H9 (cell line): ENCODE measurements around the gene F10. TPM values are rescaled to one million over a fixed set of nuclear protein-coding genes. Genes with fewer than 3 reads are reported as not detected.

ENCODE experiments used
- DNase-seq: peaks from one replicate; pipeline ENCODE4 v3.0.0-alpha.2; 2017
- H2AFZ ChIP-seq: one replicate; pipeline ENCODE4 v1.6.1; 2013; ENCODE audit warnings: mild to moderate bottlenecking, low read length, control low read depth, moderate library complexity
- H2AK5ac ChIP-seq: 2 replicates; pipeline ENCODE4 v1.6.1; 2013; ENCODE audit warnings: low read length, control low read depth, mixed read lengths; ENCODE audit not compliant: insufficient read length
- H2BK120ac ChIP-seq: one replicate; pipeline ENCODE4 v1.6.1; 2013; ENCODE audit warnings: low read depth, mild to moderate bottlenecking, low read length, control low read depth, inconsistent platforms; ENCODE audit not compliant: poor library complexity, severe bottlenecking
- H2BK12ac ChIP-seq: 2 replicates; pipeline ENCODE4 v1.6.1; 2013; ENCODE audit warnings: low read length, control low read depth, mixed read lengths, low read depth; ENCODE audit not compliant: insufficient read length
- H2BK15ac ChIP-seq: 2 replicates; pipeline ENCODE4 v1.6.1; 2013; ENCODE audit warnings: low read depth, low read length, control low read depth
- H2BK20ac ChIP-seq: one replicate; pipeline ENCODE4 v1.6.1; 2013; ENCODE audit warnings: low read depth, mild to moderate bottlenecking, low read length, control low read depth, inconsistent platforms; ENCODE audit not compliant: poor library complexity, severe bottlenecking
- H2BK5ac ChIP-seq: 2 replicates; pipeline ENCODE4 v1.6.1; 2013; ENCODE audit warnings: low read length, control low read depth, mixed read lengths; ENCODE audit not compliant: insufficient read length
- H3K14ac ChIP-seq: 2 replicates; pipeline ENCODE4 v1.6.1; 2013; ENCODE audit warnings: low read length, control low read depth; ENCODE audit not compliant: insufficient read depth
- H3K18ac ChIP-seq: 2 replicates; pipeline ENCODE4 v1.6.1; 2013; ENCODE audit warnings: low read depth, mild to moderate bottlenecking, mixed read lengths, low read length, control low read depth; ENCODE audit not compliant: insufficient read length
- H3K23ac ChIP-seq: 2 replicates; pipeline ENCODE4 v1.6.1; 2013; ENCODE audit warnings: low read length, control low read depth, mixed read lengths, low read depth; ENCODE audit not compliant: insufficient read length
- H3K23me2 ChIP-seq: 2 replicates; pipeline ENCODE4 v1.6.1; 2013; ENCODE audit warnings: low read depth, mild to moderate bottlenecking, mixed read lengths, low read length, control low read depth; ENCODE audit not compliant: insufficient read length, poor library complexity, severe bottlenecking
- H3K27ac ChIP-seq: 2 replicates; pipeline ENCODE4 v1.5.1; 2013; ENCODE audit warnings: low read length, control low read depth, mixed read lengths, low read depth; ENCODE audit not compliant: insufficient read length
- H3K27me3 ChIP-seq: 2 replicates; pipeline ENCODE4 v1.6.1; 2013; ENCODE audit warnings: low read length, control low read depth, inconsistent platforms; ENCODE audit not compliant: insufficient read depth
- H3K4ac ChIP-seq: 2 replicates; pipeline ENCODE4 v1.6.1; 2013; ENCODE audit warnings: low read depth, mild to moderate bottlenecking, control low read depth, inconsistent platforms, low read length, moderate library complexity
- H3K4me1 ChIP-seq: 2 replicates; pipeline ENCODE4 v1.6.1; 2013; ENCODE audit warnings: low read length, control low read depth, inconsistent platforms; ENCODE audit not compliant: insufficient read depth
- H3K4me2 ChIP-seq: 2 replicates; pipeline ENCODE4 v1.6.1; 2013; ENCODE audit warnings: low read length, control low read depth, mixed read lengths; ENCODE audit not compliant: insufficient read length, insufficient read depth
- H3K56ac ChIP-seq: 2 replicates; pipeline ENCODE4 v1.6.1; 2013; ENCODE audit warnings: low read depth, mild to moderate bottlenecking, mixed read lengths, low read length, control low read depth; ENCODE audit not compliant: insufficient read length
- H3K79me1 ChIP-seq: 2 replicates; pipeline ENCODE4 v1.6.1; 2013; ENCODE audit warnings: low read depth, mild to moderate bottlenecking, moderate library complexity, low read length, control low read depth, inconsistent platforms; ENCODE audit not compliant: insufficient read depth, poor library complexity, severe bottlenecking
- H3K79me2 ChIP-seq: 2 replicates; pipeline ENCODE4 v1.6.1; 2013; ENCODE audit warnings: low read length, control low read depth, inconsistent platforms; ENCODE audit not compliant: insufficient read depth
- H3K9ac ChIP-seq: 2 replicates; pipeline ENCODE4 v1.6.1; 2013; ENCODE audit warnings: low read length, control low read depth, mixed read lengths; ENCODE audit not compliant: insufficient read length; ENCODE audit errors: extremely low read depth
- H3K9me3 ChIP-seq: one replicate; pipeline ENCODE4 v1.6.1; 2013; ENCODE audit warnings: low read depth, low read length, inconsistent platforms; ENCODE audit not compliant: control insufficient read depth
- H3T11ph ChIP-seq: one replicate; pipeline ENCODE4 v1.6.1; 2013; ENCODE audit warnings: mild to moderate bottlenecking, low read length, control low read depth, inconsistent platforms
- H4K20me1 ChIP-seq: one replicate; pipeline ENCODE4 v1.6.1; 2013; ENCODE audit not compliant: control insufficient read depth, insufficient read length, insufficient read depth
- H4K5ac ChIP-seq: 2 replicates; pipeline ENCODE4 v1.6.1; 2013; ENCODE audit warnings: low read depth, mild to moderate bottlenecking, mixed read lengths, low read length, control low read depth; ENCODE audit not compliant: insufficient read length
- H4K8ac ChIP-seq: replicated peaks from 2 replicates; pipeline ENCODE4 v1.6.1; 2013; ENCODE audit warnings: low read length, control low read depth, mixed read lengths, low read depth; ENCODE audit not compliant: insufficient read length
- H4K91ac ChIP-seq: 2 replicates; pipeline ENCODE4 v1.6.1; 2013; ENCODE audit warnings: low read depth, mild to moderate bottlenecking, moderate library complexity, mixed read lengths, low read length, control low read depth; ENCODE audit not compliant: insufficient read length
- H3K27ac Mint-ChIP-seq, 3 experiments: 2 replicates in 2 of 3; 3 replicates in 1 of 3; pipeline ENCODE4 v1.8.0; 2020 to 2021; ENCODE audit warnings: mixed read lengths in 3 of 3, mild to moderate bottlenecking in 1 of 3, moderate library complexity in 1 of 3
- H3K27me3 Mint-ChIP-seq: 2 replicates; pipeline ENCODE4 v1.8.0; 2021; ENCODE audit warnings: low read depth, mild to moderate bottlenecking, moderate library complexity, mixed read lengths
- H3K36me3 Mint-ChIP-seq, 3 experiments: 2 replicates in 2 of 3; 3 replicates in 1 of 3; pipeline ENCODE4 v1.8.0; 2020 to 2021; ENCODE audit warnings: low read depth in 3 of 3, mixed read lengths in 3 of 3; ENCODE audit not compliant: insufficient read depth in 1 of 3
- H3K4me1 Mint-ChIP-seq, 2 experiments: 2 replicates each; pipeline ENCODE4 v1.8.0; 2020; ENCODE audit warnings: mixed read lengths in 2 of 2
- H3K4me3 Mint-ChIP-seq, 2 experiments: 2 replicates in 1 of 2; 3 replicates in 1 of 2; pipeline ENCODE4 v1.8.0; 2020 to 2021; ENCODE audit warnings: mild to moderate bottlenecking in 2 of 2, mixed read lengths in 2 of 2, moderate library complexity in 1 of 2
- H3K9me3 Mint-ChIP-seq, 2 experiments: 2 replicates in 1 of 2; 3 replicates in 1 of 2; pipeline ENCODE4 v1.8.0; 2020; ENCODE audit warnings: mild to moderate bottlenecking in 2 of 2, mixed read lengths in 2 of 2, moderate library complexity in 1 of 2
- WGBS: extraction: QIAGEN DNeasy Blood & Tissue Kit; methylation state at CpG from one replicate; pipeline ENCODE4 v1.1.7; 2013; ENCODE audit warnings: missing lambda C conversion rate, low lambda C conversion rate, mixed read lengths; ENCODE audit not compliant: insufficient read length; ENCODE audit errors: extremely low coverage; 5-methylcytosine and 5-hydroxymethylcytosine counted together
- total RNA-seq: library from RNA; stranded (reverse); gene quantifications from 2 replicates; pipeline ENCODE4 v1.2.1, GENCODE V29; 2021
- TF ChIP-seq, protein P1 (sequence below): fragments of 200-600 bp; sonication (generic); conservative IDR thresholded peaks from 3 replicates; pipeline ENCODE4 v1.8.0; 2021; ENCODE audit warnings: antibody characterized with exemption, mild to moderate bottlenecking

Gene F10
- total RNA-seq, 1 experiment from 2014 or later = 1.7 TPM

DNA sequence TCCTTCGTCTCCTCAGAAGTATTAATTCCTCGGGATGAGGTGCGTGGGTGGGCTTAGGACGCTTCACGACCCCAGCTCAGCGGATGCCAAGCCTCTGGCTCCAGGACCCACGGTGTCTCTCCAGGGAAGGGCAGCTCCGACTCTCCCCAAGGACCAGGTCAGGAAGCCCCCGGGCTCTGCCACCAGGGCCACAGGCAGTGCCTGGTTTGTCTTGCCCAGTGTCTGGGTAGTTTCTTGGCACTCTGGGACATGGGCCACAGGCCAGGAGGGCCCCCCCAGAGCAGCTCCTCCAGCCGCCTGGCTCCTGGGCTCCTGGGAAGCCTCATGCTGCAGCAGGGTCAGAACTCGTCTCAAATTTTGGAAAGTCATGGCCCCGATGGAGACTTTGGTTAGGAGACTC lies 38.4 kb downstream of the F10 start:
- Histone ChIP-seq H3K9ac (no peak overlapping the region), H2BK20ac (no peak overlapping the region), H3K27me3 (no peaks in the 10 kb centered on the region), H3T11ph (no peak overlapping the region), H3K23ac (no peak overlapping the region), H3K18ac (no peak overlapping the region), H2BK5ac (no peak overlapping the region), H3K4me2 (no peak overlapping the region), H4K8ac (no peak overlapping the region), H3K4me1 (no peaks in the 10 kb centered on the region; the same call in 1 of the 2 replicates), H3K23me2 (no peaks in the 10 kb centered on the region), H2AFZ (no peak overlapping the region), H2AK5ac (no peak overlapping the region), H2BK120ac (no peak overlapping the region), H3K79me1 (no peaks in the 10 kb centered on the region), H2BK12ac (no peak overlapping the region), H2BK15ac (no peak overlapping the region), H4K91ac (no peak overlapping the region), H4K20me1 (no peaks in the 10 kb centered on the region), H4K5ac (no peak overlapping the region), H3K14ac (no peak overlapping the region), H3K27ac (no peak overlapping the region), H3K79me2 (no peaks in the 10 kb centered on the region), H3K9me3 (no peaks in the 10 kb centered on the region), H3K4ac (no peak overlapping the region), H3K56ac (no peak overlapping the region)
- DNase-seq = no peak
- TF ChIP-seq, protein P1, sequence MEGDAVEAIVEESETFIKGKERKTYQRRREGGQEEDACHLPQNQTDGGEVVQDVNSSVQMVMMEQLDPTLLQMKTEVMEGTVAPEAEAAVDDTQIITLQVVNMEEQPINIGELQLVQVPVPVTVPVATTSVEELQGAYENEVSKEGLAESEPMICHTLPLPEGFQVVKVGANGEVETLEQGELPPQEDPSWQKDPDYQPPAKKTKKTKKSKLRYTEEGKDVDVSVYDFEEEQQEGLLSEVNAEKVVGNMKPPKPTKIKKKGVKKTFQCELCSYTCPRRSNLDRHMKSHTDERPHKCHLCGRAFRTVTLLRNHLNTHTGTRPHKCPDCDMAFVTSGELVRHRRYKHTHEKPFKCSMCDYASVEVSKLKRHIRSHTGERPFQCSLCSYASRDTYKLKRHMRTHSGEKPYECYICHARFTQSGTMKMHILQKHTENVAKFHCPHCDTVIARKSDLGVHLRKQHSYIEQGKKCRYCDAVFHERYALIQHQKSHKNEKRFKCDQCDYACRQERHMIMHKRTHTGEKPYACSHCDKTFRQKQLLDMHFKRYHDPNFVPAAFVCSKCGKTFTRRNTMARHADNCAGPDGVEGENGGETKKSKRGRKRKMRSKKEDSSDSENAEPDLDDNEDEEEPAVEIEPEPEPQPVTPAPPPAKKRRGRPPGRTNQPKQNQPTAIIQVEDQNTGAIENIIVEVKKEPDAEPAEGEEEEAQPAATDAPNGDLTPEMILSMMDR = no peak
- Mint-ChIP-seq H3K9me3 (no peaks in the 10 kb centered on the region), H3K4me1 (peaks cover 30 to 37% of the 10 kb centered on the region in 2 experiments), H3K4me3 (no peak overlapping the region), H3K27ac (peak overlapping the region in 1 of 3 experiments; percentile 82; a peak in 2 of 7 replicates), H3K27me3 (peaks cover 29% of the 10 kb centered on the region), H3K36me3 (no peaks in the 10 kb centered on the region)
- WGBS = no CpG with 5 or more reads among the region's 12 CpGs
